ENCODE data around the gene XCL2. TPM values are rescaled to one million over a fixed set of nuclear protein-coding genes. Genes with fewer than 3 reads are reported as not detected.
"Not testable (repeated sequence)": the region's sequence is repeated elsewhere in the genome, so short reads cannot be mapped to it uniquely, and the experiment has no call there.

Gene XCL2
- total RNA-seq, 3 donors from 2014 or later, result 0.58 to 3.3 (median 1.3) TPM

DNA sequence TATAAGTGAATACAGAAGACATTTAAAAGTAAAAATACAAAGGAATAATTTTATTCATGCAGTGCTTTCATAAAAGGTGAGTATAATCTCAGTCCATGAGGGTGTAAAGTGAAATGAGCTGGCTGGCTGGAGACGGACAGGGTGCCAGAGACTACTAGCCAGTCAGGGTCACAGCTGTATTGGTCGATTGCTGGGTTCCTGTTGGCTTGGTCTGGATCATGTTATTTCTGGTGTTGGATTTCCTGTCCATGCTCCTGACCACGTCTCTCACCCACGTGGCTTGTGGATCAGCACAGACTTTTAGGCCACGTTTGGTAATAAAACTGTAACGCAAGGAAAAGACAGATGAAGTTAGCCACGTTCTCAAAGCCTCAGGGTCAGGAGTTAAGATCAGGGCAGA lies 3.0 kb downstream of the XCL2 start:
- DNase-seq; ATAC-seq; H3K9me3 ChIP-seq; intact Hi-C loops (cut with DNase I, micrococcal nuclease); H3K4me1 ChIP-seq (ENCODE audit: low read depth); H3K4me3 ChIP-seq; H3K36me3 ChIP-seq (ENCODE audit: low read depth): not testable (repeated sequence)

DNA sequence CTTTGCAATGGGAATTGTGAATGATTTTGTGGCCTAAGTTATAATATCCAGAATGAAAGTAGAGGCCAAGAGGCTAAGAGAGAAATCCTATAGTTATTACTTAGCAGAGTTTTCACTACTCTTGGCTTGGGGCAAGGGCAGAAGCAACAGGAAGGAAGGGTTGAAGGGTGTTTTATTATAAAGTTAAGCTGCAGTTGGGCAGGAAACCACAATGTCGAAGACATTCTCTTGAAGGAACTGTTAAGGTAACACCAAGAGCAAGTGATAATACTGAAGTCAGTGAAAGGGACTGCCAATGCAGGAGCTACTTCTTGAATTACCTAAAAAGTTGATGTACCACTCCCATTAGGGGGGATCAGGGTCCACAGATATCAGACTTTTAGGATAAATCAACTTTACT lies 8.3 kb downstream of the XCL2 start:
- Histone ChIP-seq H3K9me3 (no peaks in the 10 kb centered on the region), H3K4me1 (ENCODE audit: low read depth) (no peaks in the 10 kb centered on the region), H3K4me3 (no peak overlapping the region), H3K36me3 (ENCODE audit: low read depth) (no peaks in the 10 kb centered on the region)
- intact Hi-C loops (cut with DNase I, micrococcal nuclease), result no loop called here
- TF ChIP-seq, protein P1, sequence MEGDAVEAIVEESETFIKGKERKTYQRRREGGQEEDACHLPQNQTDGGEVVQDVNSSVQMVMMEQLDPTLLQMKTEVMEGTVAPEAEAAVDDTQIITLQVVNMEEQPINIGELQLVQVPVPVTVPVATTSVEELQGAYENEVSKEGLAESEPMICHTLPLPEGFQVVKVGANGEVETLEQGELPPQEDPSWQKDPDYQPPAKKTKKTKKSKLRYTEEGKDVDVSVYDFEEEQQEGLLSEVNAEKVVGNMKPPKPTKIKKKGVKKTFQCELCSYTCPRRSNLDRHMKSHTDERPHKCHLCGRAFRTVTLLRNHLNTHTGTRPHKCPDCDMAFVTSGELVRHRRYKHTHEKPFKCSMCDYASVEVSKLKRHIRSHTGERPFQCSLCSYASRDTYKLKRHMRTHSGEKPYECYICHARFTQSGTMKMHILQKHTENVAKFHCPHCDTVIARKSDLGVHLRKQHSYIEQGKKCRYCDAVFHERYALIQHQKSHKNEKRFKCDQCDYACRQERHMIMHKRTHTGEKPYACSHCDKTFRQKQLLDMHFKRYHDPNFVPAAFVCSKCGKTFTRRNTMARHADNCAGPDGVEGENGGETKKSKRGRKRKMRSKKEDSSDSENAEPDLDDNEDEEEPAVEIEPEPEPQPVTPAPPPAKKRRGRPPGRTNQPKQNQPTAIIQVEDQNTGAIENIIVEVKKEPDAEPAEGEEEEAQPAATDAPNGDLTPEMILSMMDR (IDR thresholded peaks at IDR 0.05), result no peak
- peak; percentile 75 for ATAC-seq
- DNase-seq, result peak in 1 of 3 donors; percentile 19

DNA sequence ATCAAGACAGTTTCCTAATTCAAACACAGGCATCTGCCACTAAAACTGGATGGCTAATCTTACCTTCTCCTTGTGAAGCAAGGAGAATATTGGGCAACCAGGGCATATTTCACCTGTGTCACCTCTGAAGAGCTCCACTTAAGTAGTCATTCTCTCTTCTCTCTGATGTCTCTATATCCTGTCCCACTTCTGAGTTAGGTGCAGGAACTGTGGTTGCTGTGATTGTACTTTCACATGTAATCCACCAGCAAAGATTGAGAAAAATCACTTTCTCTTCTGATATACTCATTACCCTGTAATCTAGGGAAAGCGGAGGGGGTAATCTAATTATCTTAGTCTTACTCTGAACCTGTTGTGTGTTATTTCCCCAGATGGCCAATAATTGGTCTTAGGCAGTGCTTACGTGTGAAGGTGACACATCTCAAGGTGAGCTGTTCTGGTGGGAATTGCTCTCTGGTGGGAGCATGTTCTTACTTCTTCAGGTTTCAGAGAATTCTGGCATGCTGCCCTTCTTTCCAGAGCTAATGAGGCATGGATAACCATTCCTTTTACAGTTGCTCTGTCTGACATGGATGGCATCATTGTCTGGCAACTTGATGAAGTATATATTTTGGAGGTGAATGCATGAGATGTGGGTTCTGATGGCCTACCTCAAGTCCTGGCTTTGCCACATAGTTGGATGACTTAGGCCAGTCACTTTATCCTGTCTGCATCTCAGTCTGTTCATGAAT lies 12.0 kb downstream of the XCL2 start:
- peak; percentile 49 for ATAC-seq
- intact Hi-C loops (cut with DNase I, micrococcal nuclease), result no loop called here
- no peak for DNase-seq
- Histone ChIP-seq H3K9me3 (no peaks in the 10 kb centered on the region), H3K4me3 (no peak overlapping the region), H3K4me1 (ENCODE audit: low read depth) (no peaks in the 10 kb centered on the region), H3K36me3 (ENCODE audit: low read depth) (no peaks in the 10 kb centered on the region)
- TF ChIP-seq, protein P1 (IDR thresholded peaks at IDR 0.05), result no peak

DNA sequence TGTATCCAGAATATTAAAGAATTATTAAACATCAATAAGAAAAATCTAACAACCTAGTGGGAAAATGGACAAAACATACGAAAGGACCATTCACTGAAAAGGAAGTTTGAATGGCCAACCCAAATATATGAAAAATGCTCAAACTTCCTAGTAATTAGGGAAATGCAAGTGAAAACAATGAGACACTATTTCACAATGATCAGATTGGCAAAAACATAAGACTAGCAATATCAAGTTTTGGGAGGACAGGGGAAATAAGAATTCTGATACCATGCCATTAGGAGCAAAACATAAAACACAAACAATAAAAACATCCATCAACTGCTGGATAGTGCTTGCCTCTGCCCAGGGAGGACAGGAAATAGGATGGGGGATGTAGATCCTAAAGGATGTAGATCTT lies 14.3 kb downstream of the XCL2 start:
- intact Hi-C loops (cut with DNase I, micrococcal nuclease), result no loop called here
- ATAC-seq, result no peak
- TF ChIP-seq, protein P1 (IDR thresholded peaks at IDR 0.05), result no peak
- Histone ChIP-seq H3K9me3 (no peaks in the 10 kb centered on the region), H3K36me3 (ENCODE audit: low read depth) (no peaks in the 10 kb centered on the region), H3K4me3 (no peak overlapping the region), H3K4me1 (ENCODE audit: low read depth) (no peaks in the 10 kb centered on the region)
- no peak for DNase-seq

DNA sequence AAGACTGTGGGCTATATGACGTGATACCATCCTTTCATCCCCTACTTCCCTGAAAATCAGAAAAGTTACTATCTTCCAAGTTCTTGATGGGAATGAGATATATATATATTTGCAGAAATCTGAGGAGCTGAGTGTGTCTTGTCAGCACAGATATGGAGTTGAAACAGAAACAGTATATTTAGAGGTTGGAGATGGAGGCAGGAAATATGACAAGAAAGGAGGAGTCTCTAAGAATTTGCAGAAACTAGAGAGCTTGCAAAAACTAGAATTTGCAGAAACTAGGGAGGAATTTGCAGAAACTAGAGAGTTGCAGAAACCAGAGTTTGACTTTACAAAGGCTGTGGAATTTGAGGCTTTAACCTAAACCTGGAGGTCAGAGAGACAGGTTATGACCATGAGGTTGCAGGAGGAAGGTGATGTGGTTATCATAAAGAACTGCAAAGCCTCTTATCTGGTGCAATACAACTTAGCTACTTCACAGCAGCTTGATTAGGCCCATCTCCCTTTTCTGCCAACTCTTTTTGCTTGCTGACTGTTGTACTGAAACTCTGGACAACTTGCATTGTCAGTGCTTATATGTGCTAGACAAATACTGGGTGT lies 22.3 kb downstream of the XCL2 start:
- H3K9me3 ChIP-seq, result no peaks in the 10 kb centered on the region
- no peaks in the 10 kb centered on the region for H3K4me1 ChIP-seq (ENCODE audit: low read depth)
- H3K4me3 ChIP-seq, result no peak overlapping the region
- ATAC-seq (peak; percentile 33), DNase-seq (no peak)
- H3K36me3 ChIP-seq (ENCODE audit: low read depth), result no peaks in the 10 kb centered on the region
- intact Hi-C loops (cut with DNase I, micrococcal nuclease), result no loop called here
- TF ChIP-seq, protein P1 (IDR thresholded peaks at IDR 0.05), result no peak

DNA sequence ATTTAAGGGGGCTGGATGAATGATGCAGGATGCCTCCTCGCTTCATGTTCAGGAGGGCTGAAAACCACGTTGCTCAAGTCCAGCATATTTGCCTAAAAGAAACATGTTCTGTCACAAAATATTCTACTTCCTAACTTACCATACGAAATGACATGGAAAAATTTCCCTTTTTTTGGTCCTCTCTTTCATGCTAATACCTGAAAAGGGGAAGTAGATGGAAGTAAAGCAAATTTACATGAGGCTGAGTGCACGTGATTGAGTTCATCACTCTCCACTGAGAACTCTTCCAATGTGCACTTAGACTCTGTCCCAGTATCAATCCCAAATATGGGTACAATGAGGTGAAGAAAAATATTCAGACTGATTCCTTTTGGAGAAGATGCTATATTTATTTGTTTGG lies 23.0 kb downstream of the XCL2 start:
- Histone ChIP-seq H3K9me3 (no peaks in the 10 kb centered on the region), H3K36me3 (ENCODE audit: low read depth) (no peaks in the 10 kb centered on the region), H3K4me1 (ENCODE audit: low read depth) (no peaks in the 10 kb centered on the region), H3K4me3 (no peak overlapping the region)
- TF ChIP-seq, protein P1 (IDR thresholded peaks at IDR 0.05), result no peak
- intact Hi-C loops (cut with DNase I, micrococcal nuclease), result no loop called here
- no peak for DNase-seq
- ATAC-seq, result no peak
